Measurements from ENCODE around the gene HDAC3.

Gene HDAC3

GRCh38 chr5:141647851-141648250 is 11.2 kb upstream of the HDAC3 start:
- Mint-ChIP-seq H3K36me3 (no peaks in the 10 kb centered on the region), H3K27ac (peak overlapping the region; percentile 46), H3K4me1 (peaks cover 47% of the 10 kb centered on the region)

GRCh38 chr5:141647242-141647641 is 10.6 kb upstream of the HDAC3 start:
- H3K27me3 Mint-ChIP-seq: no peaks in the 10 kb centered on the region
- H3K36me3 Mint-ChIP-seq: no peaks in the 10 kb centered on the region
- no peaks in the 10 kb centered on the region for H3K9me3 Mint-ChIP-seq
- no peak overlapping the region for H3K27ac Mint-ChIP-seq
- no peak overlapping the region for H3K4me3 Mint-ChIP-seq
- peaks cover 41% of the 10 kb centered on the region for H3K4me1 Mint-ChIP-seq

More at GRCh38 chr5:141647851-141648250, 11.2 kb upstream of the HDAC3 start:
- H3K9me3 Mint-ChIP-seq: no peaks in the 10 kb centered on the region
- no peak overlapping the region for H3K4me3 Mint-ChIP-seq
- H3K27me3 Mint-ChIP-seq: no peaks in the 10 kb centered on the region

GRCh38 chr5:141646026-141646425 is 9.4 kb upstream of the HDAC3 start:
- Mint-ChIP-seq H3K4me1 (peaks cover 42% of the 10 kb centered on the region), H3K36me3 (peaks cover 3% of the 10 kb centered on the region), H3K27ac (no peak overlapping the region), H3K9me3 (no peaks in the 10 kb centered on the region), H3K27me3 (no peaks in the 10 kb centered on the region), H3K4me3 (no peak overlapping the region)

DNA sequence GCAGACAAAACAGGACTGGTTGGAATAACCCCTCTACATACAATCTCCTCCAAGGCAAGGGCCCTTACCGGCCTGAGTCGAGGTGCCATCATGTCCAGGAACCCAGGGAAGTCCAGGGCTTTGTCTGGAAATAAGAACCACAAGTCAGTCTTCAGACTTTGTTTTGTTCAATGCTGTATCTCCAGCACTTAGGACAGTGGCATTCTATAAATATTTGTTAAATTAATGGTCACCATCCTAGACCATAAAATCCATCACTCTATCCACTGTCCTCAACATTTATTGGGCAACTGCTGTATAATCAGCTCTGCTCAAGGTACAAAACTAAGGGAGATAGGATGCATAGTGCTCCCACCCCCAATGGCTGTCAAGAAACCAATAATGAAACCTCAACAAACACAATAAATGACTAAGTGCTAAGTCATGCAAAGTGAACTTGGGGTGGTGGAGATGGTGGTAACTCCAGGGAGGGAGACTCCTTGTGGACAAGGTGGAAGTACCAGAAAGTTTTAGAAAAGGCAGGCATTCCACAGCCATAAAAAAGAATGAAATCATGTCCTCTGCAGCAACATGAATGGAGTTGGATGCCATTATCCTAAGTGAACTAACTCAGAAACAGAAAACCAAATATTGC is 5.1 kb upstream of the HDAC3 start:
- Mint-ChIP-seq H3K4me3 (no peak overlapping the region), H3K27me3 (no peaks in the 10 kb centered on the region), H3K27ac (peak overlapping the region; percentile 75), H3K9me3 (no peaks in the 10 kb centered on the region), H3K36me3 (peaks cover 5% of the 10 kb centered on the region), H3K4me1 (peaks cover 29% of the 10 kb centered on the region)

GRCh38 chr5:141640698-141641097 is 4.0 kb upstream of the HDAC3 start:
- Mint-ChIP-seq H3K4me3 (no peak overlapping the region), H3K36me3 (peaks cover 5% of the 10 kb centered on the region), H3K27ac (peak overlapping the region; percentile 68), H3K27me3 (no peaks in the 10 kb centered on the region), H3K9me3 (no peaks in the 10 kb centered on the region), H3K4me1 (peaks cover 32% of the 10 kb centered on the region)

- Mint-ChIP-seq H3K27me3 (no peaks in the 10 kb centered on the region), H3K9me3 (no peaks in the 10 kb centered on the region), H3K4me1 (peaks cover 38% of the 10 kb centered on the region), H3K36me3 (peaks cover 6% of the 10 kb centered on the region), H3K4me3 (no peak overlapping the region), H3K27ac (no peak overlapping the region)
Measured at GRCh38 chr5:141640051-141640415, 3.4 kb upstream of the HDAC3 start.

GRCh38 chr5:141639357-141640050 is 2.9 kb upstream of the HDAC3 start:
- Mint-ChIP-seq H3K27me3 (no peaks in the 10 kb centered on the region), H3K4me1 (peaks cover 43% of the 10 kb centered on the region), H3K4me3 (no peak overlapping the region), H3K27ac (no peak overlapping the region), H3K36me3 (peaks cover 7% of the 10 kb centered on the region), H3K9me3 (no peaks in the 10 kb centered on the region)

DNA sequence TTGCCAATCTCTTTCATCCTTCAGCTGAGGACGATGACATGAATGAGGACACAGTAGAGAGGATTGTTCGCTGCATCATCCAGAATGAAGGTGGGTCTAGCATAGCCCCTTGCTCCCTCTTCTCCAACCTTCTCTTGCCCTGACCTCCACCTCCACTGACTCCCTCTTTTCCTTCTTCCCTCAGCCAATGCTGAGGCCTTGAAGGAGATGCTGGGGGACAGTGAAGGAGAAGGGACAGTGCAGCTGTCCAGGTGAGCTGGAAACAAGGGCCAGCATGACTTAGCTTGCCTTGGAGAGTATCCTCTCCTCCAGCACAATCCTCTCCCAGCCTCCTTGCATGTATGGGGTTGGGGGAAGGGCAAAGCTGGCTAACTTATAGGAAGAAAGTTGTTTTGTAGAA is 2.1 kb upstream of the HDAC3 start:
- Mint-ChIP-seq H3K36me3 (peaks cover 7% of the 10 kb centered on the region), H3K9me3 (no peaks in the 10 kb centered on the region), H3K4me3 (peak overlapping the region; percentile 88), H3K4me1 (peaks cover 50% of the 10 kb centered on the region), H3K27ac (peak overlapping the region; percentile 17), H3K27me3 (no peaks in the 10 kb centered on the region)

DNA sequence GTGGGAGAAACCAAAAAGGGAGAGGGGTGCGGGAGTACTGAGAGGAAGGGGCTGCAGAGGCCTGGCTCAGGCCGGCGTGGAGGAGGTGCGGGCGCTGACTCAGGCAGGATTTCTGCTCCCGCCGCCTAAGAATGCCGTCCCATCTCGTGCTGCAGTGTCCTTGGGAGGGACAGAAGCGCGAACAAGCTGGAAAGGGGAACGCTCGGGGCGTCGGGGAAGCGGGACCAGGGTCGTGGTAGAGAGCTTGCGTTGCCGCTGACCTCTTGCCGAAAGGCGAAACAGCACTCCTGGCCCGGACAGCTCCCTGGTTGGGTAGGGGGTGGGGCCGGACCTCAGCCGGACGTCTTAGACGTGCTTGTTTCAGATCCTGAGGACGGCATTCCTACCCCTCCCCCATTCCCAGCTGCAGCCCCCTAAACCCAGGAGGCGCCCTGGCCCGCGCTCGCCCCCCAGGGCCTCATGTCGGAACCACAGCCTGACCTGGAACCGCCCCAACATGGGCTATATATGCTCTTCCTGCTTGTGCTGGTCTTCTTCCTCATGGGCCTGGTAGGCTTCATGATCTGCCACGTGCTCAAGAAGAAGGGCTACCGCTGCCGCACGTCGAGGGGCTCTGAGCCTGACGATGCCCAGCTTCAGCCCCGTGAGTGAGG is 1.2 kb upstream of the HDAC3 start:
- peak overlapping the region; percentile 91 for H3K27ac Mint-ChIP-seq
- peaks cover 53% of the 10 kb centered on the region for H3K4me1 Mint-ChIP-seq
- H3K4me3 Mint-ChIP-seq: peak overlapping the region; percentile 88
- no peaks in the 10 kb centered on the region for H3K9me3 Mint-ChIP-seq
- H3K27me3 Mint-ChIP-seq: no peaks in the 10 kb centered on the region
- H3K36me3 Mint-ChIP-seq: peaks cover 7% of the 10 kb centered on the region

DNA sequence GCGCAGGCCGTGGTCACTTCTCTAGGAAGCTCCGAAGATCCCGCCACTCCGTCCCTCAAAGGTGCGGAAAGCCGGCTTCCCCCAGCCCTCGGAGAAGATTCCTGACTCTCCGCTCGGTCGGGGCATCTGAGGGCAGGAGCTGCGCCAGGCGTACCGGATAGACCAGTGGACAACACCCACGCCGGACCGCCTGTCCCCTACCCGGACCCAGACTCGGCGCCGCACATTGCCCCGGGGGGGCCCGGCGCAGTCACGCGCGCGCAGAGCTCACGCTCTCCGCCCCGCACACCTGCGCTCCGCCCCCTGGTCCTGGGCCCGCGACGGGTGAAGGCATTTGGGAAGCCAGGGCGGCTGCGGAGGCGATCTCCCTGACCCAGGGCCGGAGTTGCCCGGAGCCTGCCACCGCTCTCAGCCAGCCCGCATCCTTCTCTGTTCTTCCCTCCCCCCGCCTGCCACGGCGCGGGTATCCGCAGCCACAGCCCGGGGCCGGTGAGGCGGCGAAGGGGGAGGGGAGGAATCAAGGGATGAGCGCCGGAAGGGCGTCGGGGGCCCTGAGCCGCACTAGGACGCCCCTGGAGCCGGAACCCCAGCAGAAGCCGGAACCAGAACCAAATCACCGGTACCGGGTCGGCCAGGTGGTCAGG is 596 bp upstream of the HDAC3 start:
- peaks cover 59% of the 10 kb centered on the region for H3K4me1 Mint-ChIP-seq
- no peak overlapping the region for H3K27ac Mint-ChIP-seq
- no peaks in the 10 kb centered on the region for H3K27me3 Mint-ChIP-seq
- H3K4me3 Mint-ChIP-seq: peak overlapping the region; percentile 88
- no peaks in the 10 kb centered on the region for H3K9me3 Mint-ChIP-seq
- peaks cover 7% of the 10 kb centered on the region for H3K36me3 Mint-ChIP-seq

GRCh38 chr5:141636106-141636412 is 590 bp downstream of the HDAC3 start:
- Mint-ChIP-seq H3K27me3 (no peaks in the 10 kb centered on the region), H3K36me3 (peaks cover 4% of the 10 kb centered on the region), H3K4me1 (peaks cover 57% of the 10 kb centered on the region), H3K4me3 (peak overlapping the region; percentile 90), H3K9me3 (no peaks in the 10 kb centered on the region), H3K27ac (peak overlapping the region; percentile 36)

GRCh38 chr5:141635646-141636045 is 1.0 kb downstream of the HDAC3 start:
- Mint-ChIP-seq H3K4me3 (peak overlapping the region; percentile 90), H3K27ac (peak overlapping the region; percentile 36), H3K4me1 (peaks cover 55% of the 10 kb centered on the region), H3K9me3 (no peaks in the 10 kb centered on the region), H3K27me3 (no peaks in the 10 kb centered on the region), H3K36me3 (peaks cover 2% of the 10 kb centered on the region)

GRCh38 chr5:141634720-141635119 is 1.9 kb downstream of the HDAC3 start:
- Mint-ChIP-seq H3K36me3 (peaks cover 2% of the 10 kb centered on the region), H3K4me3 (peak overlapping the region; percentile 90), H3K27ac (no peak overlapping the region), H3K4me1 (peaks cover 55% of the 10 kb centered on the region), H3K27me3 (no peaks in the 10 kb centered on the region), H3K9me3 (no peaks in the 10 kb centered on the region)

DNA sequence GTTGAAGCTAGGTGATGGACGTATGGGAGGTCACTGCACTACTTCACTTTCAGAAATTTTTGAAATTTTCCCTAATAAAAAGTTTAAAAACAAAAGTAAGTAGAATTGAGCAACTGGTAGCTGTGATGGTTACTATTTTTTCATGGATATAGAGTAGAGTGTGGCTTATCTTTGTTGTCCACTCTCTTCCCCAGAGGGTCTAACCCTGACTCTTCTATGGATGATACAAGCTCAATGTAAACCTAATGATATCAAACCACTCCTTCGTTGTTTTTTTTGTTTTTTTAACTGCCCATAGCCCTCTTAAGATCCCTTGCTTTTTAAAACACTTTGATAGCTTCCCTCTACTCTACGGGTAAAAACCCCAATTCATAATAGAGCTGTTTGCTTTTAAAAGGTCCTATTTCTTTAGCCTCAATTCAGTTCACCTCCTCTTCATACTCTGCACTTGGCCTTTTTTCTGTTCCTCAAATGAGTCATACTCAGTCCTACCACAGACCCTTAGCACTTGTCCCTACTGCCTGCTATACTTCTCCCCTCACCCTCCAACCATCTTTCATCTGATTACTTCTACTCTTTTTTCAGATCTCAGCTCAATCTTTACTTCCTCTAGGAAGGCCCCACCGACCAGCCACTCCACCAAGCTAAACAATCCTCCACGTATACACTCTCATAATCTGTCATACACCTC is 2.6 kb downstream of the HDAC3 start:
- H3K27me3 Mint-ChIP-seq: no peaks in the 10 kb centered on the region
- H3K36me3 Mint-ChIP-seq: peaks cover 2% of the 10 kb centered on the region
- no peaks in the 10 kb centered on the region for H3K9me3 Mint-ChIP-seq
- H3K4me3 Mint-ChIP-seq: peak overlapping the region; percentile 12
- H3K27ac Mint-ChIP-seq: no peak overlapping the region
- peaks cover 52% of the 10 kb centered on the region for H3K4me1 Mint-ChIP-seq

GRCh38 chr5:141632650-141633049 is 4.0 kb downstream of the HDAC3 start:
- H3K36me3 Mint-ChIP-seq: peaks cover 6% of the 10 kb centered on the region
- H3K9me3 Mint-ChIP-seq: no peaks in the 10 kb centered on the region
- peaks cover 43% of the 10 kb centered on the region for H3K4me1 Mint-ChIP-seq
- no peaks in the 10 kb centered on the region for H3K27me3 Mint-ChIP-seq
- H3K27ac Mint-ChIP-seq: no peak overlapping the region
- H3K4me3 Mint-ChIP-seq: no peak overlapping the region

All from activated naive CD4-positive, alpha-beta T cell treated with anti-CD3 and anti-CD28 coated beads, Interleukin-2, amount 50 U/mL, for 24 hours (primary cell).